OCI-LY1 (cell line): ENCODE results near the gene RAB22A.

Source experiments
- EZH2 ChIP-seq: fragments of 200-600 bp; sonication (generic), shearing (Covaris generic); IDR thresholded peaks from 2 replicates; pipeline ENCODE4 v1.8.0; 2017; ENCODE audit warnings: borderline replicate concordance, mixed run types, mild to moderate bottlenecking, antibody characterized with exemption, low read length, moderate library complexity, mixed read lengths
- TF ChIP-seq, protein P1 (sequence below): fragments of 200-600 bp; sonication (generic), shearing (Covaris generic); IDR thresholded peaks from 2 replicates; pipeline ENCODE4 v1.5.1; 2017; ENCODE audit warnings: mild to moderate bottlenecking, antibody characterized with exemption, low read length, moderate library complexity, mixed read lengths

DNA sequence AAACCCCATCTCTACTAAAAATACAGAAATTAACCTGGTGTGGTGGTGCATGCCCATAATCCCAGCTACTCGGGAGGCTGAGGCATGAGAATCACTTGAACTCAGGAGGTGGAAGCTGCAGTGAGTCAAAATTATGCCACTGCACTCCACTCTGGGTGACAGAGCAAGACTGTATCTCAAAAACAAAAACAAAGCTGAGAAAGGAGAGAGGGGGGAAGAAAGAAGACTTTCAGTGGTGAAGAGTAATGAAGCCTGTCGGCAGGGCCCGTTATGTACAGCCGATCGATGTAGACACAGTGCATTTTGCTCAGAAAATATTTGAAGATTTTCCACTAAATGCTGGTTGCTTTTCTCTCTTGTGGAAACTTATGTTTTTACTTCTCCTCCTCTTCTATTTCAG, 93.3 kb downstream of the RAB22A start:
- TF ChIP-seq, protein P1, sequence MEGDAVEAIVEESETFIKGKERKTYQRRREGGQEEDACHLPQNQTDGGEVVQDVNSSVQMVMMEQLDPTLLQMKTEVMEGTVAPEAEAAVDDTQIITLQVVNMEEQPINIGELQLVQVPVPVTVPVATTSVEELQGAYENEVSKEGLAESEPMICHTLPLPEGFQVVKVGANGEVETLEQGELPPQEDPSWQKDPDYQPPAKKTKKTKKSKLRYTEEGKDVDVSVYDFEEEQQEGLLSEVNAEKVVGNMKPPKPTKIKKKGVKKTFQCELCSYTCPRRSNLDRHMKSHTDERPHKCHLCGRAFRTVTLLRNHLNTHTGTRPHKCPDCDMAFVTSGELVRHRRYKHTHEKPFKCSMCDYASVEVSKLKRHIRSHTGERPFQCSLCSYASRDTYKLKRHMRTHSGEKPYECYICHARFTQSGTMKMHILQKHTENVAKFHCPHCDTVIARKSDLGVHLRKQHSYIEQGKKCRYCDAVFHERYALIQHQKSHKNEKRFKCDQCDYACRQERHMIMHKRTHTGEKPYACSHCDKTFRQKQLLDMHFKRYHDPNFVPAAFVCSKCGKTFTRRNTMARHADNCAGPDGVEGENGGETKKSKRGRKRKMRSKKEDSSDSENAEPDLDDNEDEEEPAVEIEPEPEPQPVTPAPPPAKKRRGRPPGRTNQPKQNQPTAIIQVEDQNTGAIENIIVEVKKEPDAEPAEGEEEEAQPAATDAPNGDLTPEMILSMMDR, result no peak
- TF ChIP-seq EZH2, result no peak
